ENCODE results near the gene CDKAL1. TPM values are rescaled to one million over a fixed set of nuclear protein-coding genes. Genes with fewer than 3 reads are reported as not detected.

CDKAL1 gene
- total and polyA plus RNA-seq, 9 of the 15 experiments (the other 6 are each of a cell fraction or from before 2014, with no cell fraction given): 11.2 to 36.3 (median 20.1) TPM

- no peak overlapping the region for H3K27ac ChIP-seq (ENCODE audit: extremely low read depth, low read depth, low read length)
- no peak for FAIRE-seq
- CTCF ChIA-PET (ENCODE audit: low intra/inter-chr PET ratio): no interaction called here
Observed at GRCh38 chr6:20933057-20933788, 399.0 kb downstream of the CDKAL1 start.

DNA sequence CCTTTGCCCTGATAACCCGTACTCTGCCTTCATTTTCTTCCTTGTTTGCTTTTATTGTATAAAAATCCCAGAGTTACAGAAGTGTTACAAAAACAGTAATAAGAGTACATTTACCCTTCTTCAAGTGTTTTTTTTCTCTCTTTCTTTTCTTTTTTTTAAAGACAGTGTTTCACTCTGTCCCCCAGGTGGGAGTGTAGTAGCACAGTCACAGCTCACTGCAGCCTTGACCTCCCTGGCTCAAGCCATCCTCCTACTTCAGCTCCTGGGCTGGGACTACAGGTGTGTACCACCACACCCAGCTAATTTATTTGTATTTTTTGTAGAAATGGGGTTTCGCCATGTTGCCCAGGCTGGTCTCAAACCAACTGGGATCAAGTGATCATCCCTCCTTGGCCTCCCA, 402.7 kb downstream of the CDKAL1 start:
- no TSS peak for BruUV-seq (replicated peaks)
- Histone ChIP-seq H3K4me2 (ENCODE audit: insufficient read depth, low read length) (no peak overlapping the region), H3K27me3 (ENCODE audit: control insufficient read depth in 2 of 2, insufficient read depth in 2 of 2, low read length in 2 of 2) (no peaks in the 10 kb centered on the region), H4K20me1 (replicated peaks; ENCODE audit: control insufficient read depth, insufficient read depth, low read length) (no peaks in the 10 kb centered on the region), H3K9me1 (ENCODE audit: control insufficient read depth, insufficient read depth, low read length) (no peaks in the 10 kb centered on the region), H3K79me2 (ENCODE audit: control insufficient read depth, insufficient read depth, low read length) (no peaks in the 10 kb centered on the region), H3K4me1 (replicated peaks in 1 of 2; ENCODE audit: control insufficient read depth in 2 of 2, insufficient read depth in 2 of 2, low read length in 2 of 2) (no peaks in the 10 kb centered on the region), H2AFZ (ENCODE audit: low read depth, low read length) (no peak overlapping the region), H3K27ac (ENCODE audit: extremely low read depth, low read depth, low read length) (no peak overlapping the region), H3K36me3 (ENCODE audit: control insufficient read depth, insufficient read depth, low read length) (no peaks in the 10 kb centered on the region), H3K9me3 (replicated peaks; ENCODE audit: control insufficient read depth, insufficient read depth, low read depth, low read length) (no peaks in the 10 kb centered on the region), H3K9ac (ENCODE audit: insufficient read depth in 1 of 2, low read depth in 2 of 2, low read length in 2 of 2) (no peak overlapping the region), H3K4me3 (no peak overlapping the region)
- ChIA-PET POLR2A (no interaction called here), CTCF (ENCODE audit: low intra/inter-chr PET ratio) (no interaction called here)
- DNase-seq (ENCODE audit: extremely low read depth in 1 of 4, low spot score in 3 of 4) (no peak), FAIRE-seq (no peak), ATAC-seq (no peak)
- WGBS (ENCODE audit: insufficient coverage, low coverage, missing lambda C conversion rate): 91% methylated on average over 2 of the region's 2 CpGs
- intact Hi-C loops (cut with micrococcal nuclease): no loop called here
- in situ Hi-C loops (cut with MboI): no loop called here
- TF ChIP-seq ZNF347 (CRISPR knock-in tag; IDR thresholded peaks at IDR 0.05; ENCODE audit: low read depth) (no peak), ZNF699 (CRISPR knock-in tag; IDR thresholded peaks at IDR 0.05; ENCODE audit: insufficient replicate concordance) (no peak), DEAF1 (CRISPR knock-in tag; IDR thresholded peaks at IDR 0.05) (no peak), XRCC5 (IDR thresholded peaks at IDR 0.05; ENCODE audit: low read depth, low read length) (no peak), ARID2 (IDR thresholded peaks at IDR 0.05) (no peak)
- TF ChIP-seq, protein P1, sequence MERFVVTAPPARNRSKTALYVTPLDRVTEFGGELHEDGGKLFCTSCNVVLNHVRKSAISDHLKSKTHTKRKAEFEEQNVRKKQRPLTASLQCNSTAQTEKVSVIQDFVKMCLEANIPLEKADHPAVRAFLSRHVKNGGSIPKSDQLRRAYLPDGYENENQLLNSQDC (CRISPR knock-in tag; IDR thresholded peaks at IDR 0.05): no peak

More at GRCh38 chr6:20933057-20933788, 399.0 kb downstream of the CDKAL1 start:
- Histone ChIP-seq H3K4me2 (ENCODE audit: insufficient read depth, low read length) (no peak overlapping the region), H4K20me1 (replicated peaks; ENCODE audit: control insufficient read depth, insufficient read depth, low read length) (no peaks in the 10 kb centered on the region), H3K36me3 (ENCODE audit: control insufficient read depth, insufficient read depth, low read length) (no peaks in the 10 kb centered on the region), H3K79me2 (ENCODE audit: control insufficient read depth, insufficient read depth, low read length) (no peaks in the 10 kb centered on the region), H3K9me1 (ENCODE audit: control insufficient read depth, insufficient read depth, low read length) (no peaks in the 10 kb centered on the region), H3K9ac (ENCODE audit: insufficient read depth in 1 of 2, low read depth in 2 of 2, low read length in 2 of 2) (no peak overlapping the region), H2AFZ (ENCODE audit: low read depth, low read length) (no peak overlapping the region), H3K27me3 (ENCODE audit: control insufficient read depth in 2 of 2, insufficient read depth in 2 of 2, low read length in 2 of 2) (no peaks in the 10 kb centered on the region), H3K4me3 (no peak overlapping the region), H3K9me3 (replicated peaks; ENCODE audit: control insufficient read depth, insufficient read depth, low read depth, low read length) (no peaks in the 10 kb centered on the region), H3K4me1 (replicated peaks in 1 of 2; ENCODE audit: control insufficient read depth in 2 of 2, insufficient read depth in 2 of 2, low read length in 2 of 2) (no peaks in the 10 kb centered on the region)
- POLR2A ChIA-PET: no interaction called here
- no peak for ATAC-seq
- 80% methylated on average over 2 of the region's 2 CpGs for WGBS (ENCODE audit: insufficient coverage, low coverage, missing lambda C conversion rate)
- DNase-seq (ENCODE audit: extremely low read depth in 1 of 4, low spot score in 3 of 4): no peak
- intact Hi-C loops (cut with micrococcal nuclease) (no loop called here), in situ Hi-C loops (cut with MboI) (no loop called here)
- TF ChIP-seq MIER1 (IDR thresholded peaks at IDR 0.05; ENCODE audit: low read depth) (no peak), BRCA1 (IDR thresholded peaks at IDR 0.05) (no peak), BRCA1 (CRISPR knock-in tag; IDR thresholded peaks at IDR 0.05) (no peak), ZNF57 (CRISPR knock-in tag; IDR thresholded peaks at IDR 0.05) (no peak), ZNF133 (CRISPR knock-in tag; IDR thresholded peaks at IDR 0.05) (no peak)
- BruUV-seq (replicated peaks): no TSS peak

Measured in K562 (cell line).